ENCODE measurements around the gene NUP214. TPM values are rescaled to one million over a fixed set of nuclear protein-coding genes. Genes with fewer than 3 reads are reported as not detected.
A peak's percentile ranks its signal among the peaks of the same experiment; 100 is the strongest.

Gene NUP214
- total RNA-seq, 1 donor from 2014 or later = 37.2 TPM

DNA sequence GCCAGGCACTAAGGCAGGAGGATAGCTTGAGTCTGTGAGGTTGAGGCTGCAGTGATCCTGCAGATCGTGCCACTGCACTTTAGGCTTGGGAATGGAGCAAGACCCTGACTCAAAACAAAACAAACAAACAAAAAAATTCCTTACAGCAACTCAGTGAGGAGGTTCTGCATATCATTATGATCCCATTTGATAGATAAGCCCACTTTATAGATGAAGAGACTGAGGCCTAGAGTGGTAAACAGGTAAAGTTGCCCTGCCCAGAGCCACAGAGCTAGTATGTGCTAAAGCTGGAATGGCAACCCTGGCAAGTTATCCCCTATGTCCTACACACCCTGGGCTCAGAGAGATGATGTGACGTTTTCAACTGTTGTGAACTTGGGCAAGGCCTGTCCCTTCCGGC lies 21.9 kb upstream of the NUP214 start:
- TF ChIP-seq, protein P1, sequence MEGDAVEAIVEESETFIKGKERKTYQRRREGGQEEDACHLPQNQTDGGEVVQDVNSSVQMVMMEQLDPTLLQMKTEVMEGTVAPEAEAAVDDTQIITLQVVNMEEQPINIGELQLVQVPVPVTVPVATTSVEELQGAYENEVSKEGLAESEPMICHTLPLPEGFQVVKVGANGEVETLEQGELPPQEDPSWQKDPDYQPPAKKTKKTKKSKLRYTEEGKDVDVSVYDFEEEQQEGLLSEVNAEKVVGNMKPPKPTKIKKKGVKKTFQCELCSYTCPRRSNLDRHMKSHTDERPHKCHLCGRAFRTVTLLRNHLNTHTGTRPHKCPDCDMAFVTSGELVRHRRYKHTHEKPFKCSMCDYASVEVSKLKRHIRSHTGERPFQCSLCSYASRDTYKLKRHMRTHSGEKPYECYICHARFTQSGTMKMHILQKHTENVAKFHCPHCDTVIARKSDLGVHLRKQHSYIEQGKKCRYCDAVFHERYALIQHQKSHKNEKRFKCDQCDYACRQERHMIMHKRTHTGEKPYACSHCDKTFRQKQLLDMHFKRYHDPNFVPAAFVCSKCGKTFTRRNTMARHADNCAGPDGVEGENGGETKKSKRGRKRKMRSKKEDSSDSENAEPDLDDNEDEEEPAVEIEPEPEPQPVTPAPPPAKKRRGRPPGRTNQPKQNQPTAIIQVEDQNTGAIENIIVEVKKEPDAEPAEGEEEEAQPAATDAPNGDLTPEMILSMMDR (conservative IDR thresholded peaks at IDR 0.05; ENCODE audit: low read depth, low read length) = no peak
- no peak overlapping the region for H3K4me3 ChIP-seq (ENCODE audit: low read depth, low read length)
- DNase-seq (ENCODE audit: low read depth) = no peak

DNA sequence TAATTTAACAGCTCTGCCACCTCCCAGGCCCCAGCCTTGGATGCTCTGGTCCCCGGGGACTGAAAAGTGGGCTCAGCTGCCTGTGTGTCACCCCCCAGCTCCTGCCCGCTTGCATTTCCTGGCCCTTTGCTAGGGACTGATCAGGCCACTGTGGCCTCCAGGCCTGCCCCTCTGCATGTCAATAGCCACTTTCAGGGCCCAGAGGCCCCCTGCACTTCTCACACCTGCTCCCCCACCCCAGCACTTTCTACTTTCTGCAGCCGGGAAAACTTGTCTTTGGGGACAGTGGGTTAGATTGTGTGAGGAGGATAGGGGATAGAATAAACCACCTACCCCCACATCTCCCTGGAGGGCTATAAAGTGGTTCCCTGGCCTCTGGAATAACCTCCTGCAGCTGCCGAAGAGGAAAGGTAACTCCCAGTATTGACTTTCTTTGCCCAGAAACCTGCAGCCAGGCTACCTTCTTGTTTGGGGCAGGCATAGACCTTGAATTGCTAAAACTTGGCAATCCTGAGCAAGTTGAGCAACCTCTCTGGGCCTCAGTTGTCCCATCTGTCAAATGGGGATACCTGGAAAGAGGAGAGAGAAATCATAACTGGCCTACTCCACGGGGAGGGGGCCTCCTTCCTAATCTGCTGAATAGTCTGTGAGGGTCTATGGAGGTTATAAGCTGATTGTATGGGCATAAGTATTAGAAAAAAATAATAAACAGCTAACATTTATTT lies 21.2 kb upstream of the NUP214 start:
- no peak overlapping the region for H3K4me3 ChIP-seq (ENCODE audit: low read depth, low read length)
- DNase-seq (ENCODE audit: low read depth) = no peak
- TF ChIP-seq, protein P1 (conservative IDR thresholded peaks at IDR 0.05; ENCODE audit: low read depth, low read length) = no peak

DNA sequence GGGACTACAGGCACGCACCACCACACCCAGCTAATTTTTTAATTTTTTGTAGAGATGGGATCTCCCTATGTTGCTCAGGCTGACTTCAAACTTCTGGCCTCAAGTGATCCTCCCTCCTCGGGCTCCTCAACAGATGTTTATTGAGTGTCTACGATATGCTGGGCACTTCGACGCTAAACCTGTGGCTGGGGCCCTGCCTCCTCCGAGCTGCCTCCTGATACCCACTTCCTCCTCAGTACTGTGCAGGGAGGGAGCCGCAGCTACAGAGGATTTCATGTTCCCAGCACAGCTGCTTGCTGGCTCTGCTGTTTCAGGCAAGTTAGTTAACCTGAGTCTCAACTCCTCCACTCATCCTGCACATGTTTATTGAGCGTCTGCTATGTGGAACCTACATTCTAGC lies 19.4 kb upstream of the NUP214 start:
- no peak overlapping the region for H3K4me3 ChIP-seq (ENCODE audit: low read depth, low read length)
- no peak for DNase-seq (ENCODE audit: low read depth)
- TF ChIP-seq, protein P1 (conservative IDR thresholded peaks at IDR 0.05; ENCODE audit: low read depth, low read length) = no peak

DNA sequence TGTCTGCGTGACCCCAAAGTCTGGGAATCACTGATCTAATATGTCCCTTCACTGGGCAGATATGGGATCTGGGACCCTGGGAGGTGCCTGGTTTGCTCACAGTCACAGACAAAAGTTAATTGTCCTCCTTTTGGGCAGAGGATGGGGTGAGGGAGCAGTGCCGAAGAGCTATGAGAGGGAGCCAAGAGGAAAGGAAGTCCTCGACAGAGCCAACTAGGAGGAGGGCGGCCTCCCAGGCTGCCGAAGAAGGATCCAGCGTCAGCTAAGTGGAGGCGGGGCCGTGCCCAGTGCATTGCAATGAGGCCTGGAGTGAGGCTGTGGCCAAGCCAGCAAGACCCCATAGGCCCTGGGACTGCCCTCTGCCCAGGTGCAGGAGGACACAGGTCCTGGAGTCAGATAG lies 17.6 kb upstream of the NUP214 start:
- TF ChIP-seq, protein P1 (conservative IDR thresholded peaks at IDR 0.05; ENCODE audit: low read depth, low read length) = no peak
- DNase-seq (ENCODE audit: low read depth) = no peak

DNA sequence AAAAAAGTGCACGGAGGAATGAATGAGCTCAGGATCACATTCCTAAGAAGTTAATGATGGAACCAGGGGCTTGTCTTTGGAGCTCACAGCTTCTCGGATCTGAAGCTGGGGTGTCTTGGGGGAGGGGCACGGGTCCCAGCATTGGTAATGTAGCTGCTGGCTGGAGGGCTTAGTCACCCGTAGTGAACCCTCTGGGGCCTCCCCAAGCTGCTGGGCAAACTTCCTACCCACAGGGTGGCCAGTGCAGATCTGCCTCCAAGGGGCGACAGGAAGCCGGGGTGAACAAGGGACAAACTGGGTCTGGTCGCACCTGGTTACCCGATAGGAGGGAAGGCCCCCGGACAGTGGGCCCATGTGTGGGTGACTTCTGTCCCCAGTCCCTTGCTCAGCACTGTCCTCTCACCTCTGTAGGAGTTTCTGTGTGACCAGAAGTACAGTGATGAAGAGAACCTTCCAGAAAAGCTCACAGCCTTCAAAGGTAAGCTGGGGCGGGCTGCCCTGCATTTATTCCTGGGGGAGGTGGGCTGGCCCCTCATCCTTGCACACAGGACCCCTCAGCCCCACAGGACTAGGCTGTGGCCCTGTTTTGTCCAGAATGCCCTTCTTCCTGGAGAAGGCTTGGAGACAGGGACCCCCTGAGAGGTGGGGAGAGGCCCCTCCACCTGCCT lies 14.1 kb upstream of the NUP214 start:
- H3K4me3 ChIP-seq (ENCODE audit: low read depth, low read length) = peak overlapping the region; percentile 86
- peak; percentile 52 for DNase-seq (ENCODE audit: low read depth)

More for the DNA sequence above, 17.6 kb upstream of the NUP214 start:
- no peak overlapping the region for H3K4me3 ChIP-seq (ENCODE audit: low read depth, low read length)

DNA sequence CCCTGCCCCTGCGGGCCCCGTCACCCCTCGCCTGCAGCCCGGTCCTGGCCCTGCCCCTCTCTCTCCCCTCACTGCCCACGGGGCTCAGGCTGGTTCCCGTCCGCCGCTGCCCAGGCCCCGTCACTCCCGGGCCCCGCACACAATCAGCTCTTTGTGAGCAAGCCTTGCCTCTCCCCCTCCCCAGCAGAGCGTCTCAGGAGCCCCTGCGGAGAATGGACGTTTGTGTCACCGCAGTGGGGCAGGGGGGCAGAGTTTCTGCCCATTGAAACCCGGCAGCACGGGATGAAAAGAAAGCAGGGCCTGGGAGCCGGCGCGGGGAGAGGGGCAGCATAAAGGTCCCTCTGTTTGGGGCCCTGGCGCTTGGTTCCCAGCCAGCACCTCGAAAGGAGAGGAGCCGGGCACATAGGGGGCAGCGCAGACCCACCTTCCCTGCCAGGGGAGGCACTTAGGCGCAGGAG lies 13.5 kb upstream of the NUP214 start:
- no peak for DNase-seq (ENCODE audit: low read depth)
- peak overlapping the region; percentile 86 for H3K4me3 ChIP-seq (ENCODE audit: low read depth, low read length)
- TF ChIP-seq, protein P1 (conservative IDR thresholded peaks at IDR 0.05; ENCODE audit: low read depth, low read length) = no peak

More for the DNA sequence above, 14.1 kb upstream of the NUP214 start:
- TF ChIP-seq, protein P1 (conservative IDR thresholded peaks at IDR 0.05; ENCODE audit: low read depth, low read length) = no peak
